Testis (tissue), 2 donors: Measurements from ENCODE around the gene TACR1.

Source experiments
- CTCF ChIP-seq, 3 experiments: fragments of 450-650 bp in 2 of 3; fragments of 200-600 bp in 1 of 3; sonication (generic) in 1 of 3; IDR thresholded peaks; one replicate each; pipeline ENCODE4 v1.5.1; 2016 to 2019; ENCODE audit warnings: antibody characterized with exemption in 3 of 3, mild to moderate bottlenecking in 2 of 3, moderate library complexity in 1 of 3
- POLR2A ChIP-seq: fragments of 450-650 bp; IDR thresholded peaks from one replicate; pipeline ENCODE4 v1.6.1; 2017; ENCODE audit warnings: antibody characterized with exemption, mild to moderate bottlenecking, moderate library complexity

- TF ChIP-seq CTCF (IDR thresholded peaks at IDR 0.05) (no peak), POLR2A (no peak)
Measured at GRCh38 chr2:75066121-75066902, 133.0 kb downstream of the TACR1 start.
